ENCODE results near the gene NYNRIN.

Gene NYNRIN

GRCh38 chr14:24363401-24363800, 35.4 kb upstream of the NYNRIN start:
- no peak overlapping the region for H3K9ac ChIP-seq (ENCODE audit: low read length in 2 of 2)
- H3K36me3 ChIP-seq (ENCODE audit: control insufficient read depth in 2 of 2, insufficient read depth in 2 of 2, low read length in 2 of 2): no peaks in the 10 kb centered on the region
- H3K4me1 ChIP-seq (ENCODE audit: control insufficient read depth, insufficient read depth, low read length): peaks cover 19% of the 10 kb centered on the region
- H3K9me3 ChIP-seq (ENCODE audit: control insufficient read depth in 2 of 2, low read length in 2 of 2): no peaks in the 10 kb centered on the region
- H3K27me3 ChIP-seq (ENCODE audit: control insufficient read depth in 1 of 2, insufficient read depth in 2 of 2, low read length in 2 of 2): no peaks in the 10 kb centered on the region
- H3K27ac ChIP-seq (ENCODE audit: low read length): no peak overlapping the region
- no peak overlapping the region for H3K4me3 ChIP-seq (ENCODE audit: low read length in 2 of 2)

GRCh38 chr14:24364841-24365240, 34.0 kb upstream of the NYNRIN start:
- no peaks in the 10 kb centered on the region for H3K27me3 ChIP-seq (ENCODE audit: control insufficient read depth in 1 of 2, insufficient read depth in 2 of 2, low read length in 2 of 2)
- peak overlapping the region; percentile 99 for H3K27ac ChIP-seq (ENCODE audit: low read length)
- H3K9me3 ChIP-seq (ENCODE audit: control insufficient read depth in 2 of 2, low read length in 2 of 2): no peaks in the 10 kb centered on the region
- H3K36me3 ChIP-seq (ENCODE audit: control insufficient read depth in 2 of 2, insufficient read depth in 2 of 2, low read length in 2 of 2): no peaks in the 10 kb centered on the region
- H3K9ac ChIP-seq (ENCODE audit: low read length in 2 of 2): peak overlapping the region in 1 of 2 donors; percentile 99
- H3K4me3 ChIP-seq (ENCODE audit: low read length in 2 of 2): no peak overlapping the region
- peaks cover 32% of the 10 kb centered on the region for H3K4me1 ChIP-seq (ENCODE audit: control insufficient read depth, insufficient read depth, low read length)

GRCh38 chr14:24365600-24366412, 33.0 kb upstream of the NYNRIN start:
- Histone ChIP-seq H3K9ac (ENCODE audit: low read length in 2 of 2) (peak overlapping the region; percentile 91 to 99), H3K27ac (ENCODE audit: low read length) (peak overlapping the region; percentile 99), H3K4me3 (ENCODE audit: low read length in 2 of 2) (peak overlapping the region; percentile 47 to 76), H3K9me3 (ENCODE audit: control insufficient read depth in 2 of 2, low read length in 2 of 2) (no peaks in the 10 kb centered on the region), H3K27me3 (ENCODE audit: control insufficient read depth in 1 of 2, insufficient read depth in 2 of 2, low read length in 2 of 2) (no peaks in the 10 kb centered on the region), H3K36me3 (ENCODE audit: control insufficient read depth in 2 of 2, insufficient read depth in 2 of 2, low read length in 2 of 2) (peaks cover 0 to 1% of the 10 kb centered on the region in 2 donors), H3K4me1 (ENCODE audit: control insufficient read depth, insufficient read depth, low read length) (peaks cover 37% of the 10 kb centered on the region)

- H3K27me3 ChIP-seq (ENCODE audit: control insufficient read depth in 1 of 2, insufficient read depth in 2 of 2, low read length in 2 of 2): no peaks in the 10 kb centered on the region
- H3K36me3 ChIP-seq (ENCODE audit: control insufficient read depth in 2 of 2, insufficient read depth in 2 of 2, low read length in 2 of 2): peaks cover 0 to 3% of the 10 kb centered on the region in 2 donors
- H3K4me1 ChIP-seq (ENCODE audit: control insufficient read depth, insufficient read depth, low read length): peaks cover 37% of the 10 kb centered on the region
- peak overlapping the region; percentile 91 to 99 for H3K9ac ChIP-seq (ENCODE audit: low read length in 2 of 2)
- peak overlapping the region; percentile 99 for H3K27ac ChIP-seq (ENCODE audit: low read length)
- H3K9me3 ChIP-seq (ENCODE audit: control insufficient read depth in 2 of 2, low read length in 2 of 2): no peaks in the 10 kb centered on the region
- peak overlapping the region; percentile 76 to 87 for H3K4me3 ChIP-seq (ENCODE audit: low read length in 2 of 2)
Observed at GRCh38 chr14:24366413-24366720, 32.4 kb upstream of the NYNRIN start.

GRCh38 chr14:24366721-24367513, 31.9 kb upstream of the NYNRIN start:
- peaks cover 39% of the 10 kb centered on the region for H3K4me1 ChIP-seq (ENCODE audit: control insufficient read depth, insufficient read depth, low read length)
- H3K36me3 ChIP-seq (ENCODE audit: control insufficient read depth in 2 of 2, insufficient read depth in 2 of 2, low read length in 2 of 2): peaks cover 0 to 5% of the 10 kb centered on the region in 2 donors
- H3K27me3 ChIP-seq (ENCODE audit: control insufficient read depth in 1 of 2, insufficient read depth in 2 of 2, low read length in 2 of 2): no peaks in the 10 kb centered on the region
- H3K4me3 ChIP-seq (ENCODE audit: low read length in 2 of 2): peak overlapping the region; percentile 76 to 87
- peak overlapping the region; percentile 91 to 99 for H3K9ac ChIP-seq (ENCODE audit: low read length in 2 of 2)
- H3K27ac ChIP-seq (ENCODE audit: low read length): peak overlapping the region; percentile 99
- H3K9me3 ChIP-seq (ENCODE audit: control insufficient read depth in 2 of 2, low read length in 2 of 2): no peaks in the 10 kb centered on the region

GRCh38 chr14:24367514-24368211, 31.1 kb upstream of the NYNRIN start, which contains the start of gene NFATC4:
TSS of gene NFATC4 (plus strand) at chr14:24368184. CDS start at chr14:24368341, 157 bp downstream.
- H3K9ac ChIP-seq (ENCODE audit: low read length in 2 of 2): peak within 1 kb of the TSS; percentile 91 to 99
- peaks cover 39% of the 10 kb centered on the region for H3K4me1 ChIP-seq (ENCODE audit: control insufficient read depth, insufficient read depth, low read length)
- peak within 1 kb of the TSS; percentile 80 to 87 for H3K4me3 ChIP-seq (ENCODE audit: low read length in 2 of 2)
- no peaks in the 10 kb centered on the region for H3K9me3 ChIP-seq (ENCODE audit: control insufficient read depth in 2 of 2, low read length in 2 of 2)
- H3K36me3 ChIP-seq (ENCODE audit: control insufficient read depth in 2 of 2, insufficient read depth in 2 of 2, low read length in 2 of 2): peaks cover 1 to 7% of the 10 kb centered on the region in 2 donors
- peak within 1 kb of the TSS; percentile 99 for H3K27ac ChIP-seq (ENCODE audit: low read length)
- no peaks in the 10 kb centered on the region for H3K27me3 ChIP-seq (ENCODE audit: control insufficient read depth in 1 of 2, insufficient read depth in 2 of 2, low read length in 2 of 2)

GRCh38 chr14:24368212-24368561, 30.6 kb upstream of the NYNRIN start:
- H3K4me1 ChIP-seq (ENCODE audit: control insufficient read depth, insufficient read depth, low read length): peaks cover 39% of the 10 kb centered on the region
- peak overlapping the region; percentile 99 for H3K27ac ChIP-seq (ENCODE audit: low read length)
- H3K36me3 ChIP-seq (ENCODE audit: control insufficient read depth in 2 of 2, insufficient read depth in 2 of 2, low read length in 2 of 2): peaks cover 7 to 10% of the 10 kb centered on the region in 2 donors
- H3K27me3 ChIP-seq (ENCODE audit: control insufficient read depth in 1 of 2, insufficient read depth in 2 of 2, low read length in 2 of 2): no peaks in the 10 kb centered on the region
- no peaks in the 10 kb centered on the region for H3K9me3 ChIP-seq (ENCODE audit: control insufficient read depth in 2 of 2, low read length in 2 of 2)
- peak overlapping the region; percentile 91 to 99 for H3K9ac ChIP-seq (ENCODE audit: low read length in 2 of 2)
- peak overlapping the region; percentile 77 to 80 for H3K4me3 ChIP-seq (ENCODE audit: low read length in 2 of 2)

GRCh38 chr14:24368562-24369252, 30.1 kb upstream of the NYNRIN start:
- peak overlapping the region; percentile 91 to 99 for H3K9ac ChIP-seq (ENCODE audit: low read length in 2 of 2)
- H3K4me3 ChIP-seq (ENCODE audit: low read length in 2 of 2): peak overlapping the region; percentile 77 to 80
- H3K36me3 ChIP-seq (ENCODE audit: control insufficient read depth in 2 of 2, insufficient read depth in 2 of 2, low read length in 2 of 2): peaks cover 12 to 15% of the 10 kb centered on the region in 2 donors
- H3K4me1 ChIP-seq (ENCODE audit: control insufficient read depth, insufficient read depth, low read length): peaks cover 39% of the 10 kb centered on the region
- H3K27ac ChIP-seq (ENCODE audit: low read length): peak overlapping the region; percentile 99
- no peaks in the 10 kb centered on the region for H3K27me3 ChIP-seq (ENCODE audit: control insufficient read depth in 1 of 2, insufficient read depth in 2 of 2, low read length in 2 of 2)
- no peaks in the 10 kb centered on the region for H3K9me3 ChIP-seq (ENCODE audit: control insufficient read depth in 2 of 2, low read length in 2 of 2)

GRCh38 chr14:24369463-24369862, 29.3 kb upstream of the NYNRIN start:
- Histone ChIP-seq H3K36me3 (ENCODE audit: control insufficient read depth in 2 of 2, insufficient read depth in 2 of 2, low read length in 2 of 2) (peaks cover 14 to 20% of the 10 kb centered on the region in 2 donors), H3K9me3 (ENCODE audit: control insufficient read depth in 2 of 2, low read length in 2 of 2) (no peaks in the 10 kb centered on the region), H3K27ac (ENCODE audit: low read length) (peak overlapping the region; percentile 99), H3K4me3 (ENCODE audit: low read length in 2 of 2) (peak overlapping the region; percentile 55 to 80), H3K27me3 (ENCODE audit: control insufficient read depth in 1 of 2, insufficient read depth in 2 of 2, low read length in 2 of 2) (no peaks in the 10 kb centered on the region), H3K9ac (ENCODE audit: low read length in 2 of 2) (peak overlapping the region; percentile 91 to 99), H3K4me1 (ENCODE audit: control insufficient read depth, insufficient read depth, low read length) (peaks cover 39% of the 10 kb centered on the region)
